SK-N-SH (cell line): ENCODE measurements around the gene SLC24A5. TPM values are rescaled to one million over a fixed set of nuclear protein-coding genes. Genes with fewer than 3 reads are reported as not detected.

ENCODE experiments used
- CTCF ChIA-PET: fragments of 300-600, 350-600 bp; formaldehyde crosslinking; extraction: SDS; loops from one replicate; lab custom pipeline; 2021; lab: Yijun Ruan, JAX
- POLR2A ChIA-PET: fragments of 350-600 bp; sonication (Branson Sonifier 250); formaldehyde crosslinking; extraction: SDS; loops from one replicate; lab custom pipeline; 2020; ENCODE audit warnings: antibody characterized with exemption, inconsistent platforms; lab: Yijun Ruan, JAX
- DNase-seq: peaks from one replicate; pipeline ENCODE4 v3.0.0; 2012
- H2AFZ ChIP-seq: fragments of 200-600 bp; sonication (generic); 2 replicates; pipeline ENCODE4 v1.8.1; 2016; ENCODE audit warnings: antibody characterized with exemption, mild to moderate bottlenecking, low read depth
- H3F3A ChIP-seq: fragments of 200-600 bp; sonication (generic); replicated peaks from 2 replicates; pipeline ENCODE3; 2016; ENCODE audit warnings: antibody characterized with exemption, mild to moderate bottlenecking; ENCODE audit not compliant: insufficient read depth
- H3K27ac ChIP-seq, 2 experiments: fragments of 200-500 bp in 1 of 2; fragments of 200-600 bp in 1 of 2; sonication (Bioruptor generic) in 1 of 2; sonication (generic), shearing (Covaris generic) in 1 of 2; 2 replicates each; pipeline versions ENCODE4 v1.5.1 to v1.6.1; 2014 to 2016; ENCODE audit warnings: low read depth in 2 of 2, inconsistent platforms in 1 of 2, low read length in 1 of 2, mild to moderate bottlenecking in 1 of 2, mixed read lengths in 1 of 2
- H3K27me3 ChIP-seq: fragments of 200-600 bp; sonication (generic), shearing (Covaris generic); 2 replicates; pipeline ENCODE4 v1.6.1; 2016; ENCODE audit warnings: mixed run types; ENCODE audit not compliant: insufficient read depth
- H3K36me3 ChIP-seq, 2 experiments: fragments of 200-500 bp in 1 of 2; fragments of 200-600 bp in 1 of 2; sonication (Bioruptor generic) in 1 of 2; sonication (generic) in 1 of 2; replicated peaks in 1 of 2; 2 replicates each; pipeline versions ENCODE3 to v1.5.1; 2014 to 2016; ENCODE audit warnings: low read length in 1 of 2, mild to moderate bottlenecking in 1 of 2; ENCODE audit not compliant: insufficient read depth in 2 of 2, control insufficient read depth in 1 of 2
- H3K4me1 ChIP-seq, 2 experiments: fragments of 200-500 bp in 1 of 2; fragments of 200-600 bp in 1 of 2; sonication (Bioruptor generic) in 1 of 2; sonication (generic), shearing (Covaris generic) in 1 of 2; 2 replicates each; pipeline versions ENCODE4 v1.5.1 to v1.6.1; 2014 to 2016; ENCODE audit warnings: low read depth in 1 of 2, low read length in 1 of 2, mixed run types in 1 of 2; ENCODE audit not compliant: insufficient read depth in 2 of 2, control insufficient read depth in 1 of 2
- H3K4me2 ChIP-seq: fragments of 200-600 bp; sonication (generic), shearing (Covaris generic); 2 replicates; pipeline ENCODE4 v1.6.1; 2017; ENCODE audit warnings: mixed run types
- H3K4me3 ChIP-seq, 2 experiments: fragments of 200-500 bp in 1 of 2; fragments of 200-600 bp in 1 of 2; sonication (Bioruptor generic) in 1 of 2; sonication (generic), shearing (Covaris generic) in 1 of 2; 2 replicates each; pipeline versions ENCODE4 v1.5.1 to v1.8.1; 2014 to 2016; ENCODE audit warnings: low read depth in 2 of 2, inconsistent platforms in 1 of 2, low read length in 1 of 2, mild to moderate bottlenecking in 1 of 2, mixed read lengths in 1 of 2, moderate library complexity in 1 of 2
- H3K79me2 ChIP-seq: fragments of 200-600 bp; sonication (generic); 2 replicates; pipeline ENCODE4 v1.8.1; 2017; ENCODE audit warnings: mild to moderate bottlenecking; ENCODE audit not compliant: insufficient read depth
- H3K9ac ChIP-seq: fragments of 200-600 bp; sonication (generic); 2 replicates; pipeline ENCODE4 v1.6.1; 2017; ENCODE audit warnings: mixed run types
- H3K9me2 ChIP-seq: fragments of 200-600 bp; sonication (generic); 2 replicates; pipeline ENCODE4 v1.6.1; 2017; ENCODE audit warnings: mixed run types
- H3K9me3 ChIP-seq: fragments of 200-600 bp; sonication (generic); 2 replicates; pipeline ENCODE4 v1.6.1; 2017; ENCODE audit warnings: mixed run types, mild to moderate bottlenecking, moderate library complexity
- H4K20me1 ChIP-seq: fragments of 200-600 bp; sonication (generic); 2 replicates; pipeline ENCODE4 v1.6.1; 2017; ENCODE audit warnings: mild to moderate bottlenecking, mixed run types; ENCODE audit not compliant: insufficient read depth
- CHD2 ChIP-seq: fragments of 150-350 bp; IDR thresholded peaks from 2 replicates; pipeline ENCODE4 v1.6.1; 2018; ENCODE audit warnings: low read length; ENCODE audit not compliant: partially characterized antibody
- ELF1 ChIP-seq: IDR thresholded peaks from 2 replicates; pipeline ENCODE4 v1.4.0; 2012
- EP300 ChIP-seq, 2 experiments: IDR thresholded peaks; 2 replicates each; pipeline versions ENCODE4 v1.4.0 to v1.6.1; 2012; ENCODE audit warnings: borderline replicate concordance in 1 of 2, low read depth in 1 of 2, low read length in 1 of 2
- FOSL2 ChIP-seq: IDR thresholded peaks from 2 replicates; pipeline ENCODE4 v1.4.0; 2012; ENCODE audit warnings: low read depth, mild to moderate bottlenecking, moderate library complexity, borderline replicate concordance
- JUND ChIP-seq: IDR thresholded peaks from 2 replicates; pipeline ENCODE4 v1.4.0; 2012
- MAX ChIP-seq: IDR thresholded peaks from 2 replicates; pipeline ENCODE4 v1.4.0; 2012; ENCODE audit warnings: low read depth
- MEF2A ChIP-seq: IDR thresholded peaks from 2 replicates; pipeline ENCODE4 v1.4.0; 2012; ENCODE audit warnings: low read depth, borderline replicate concordance
- MXI1 ChIP-seq: IDR thresholded peaks from 2 replicates; pipeline ENCODE4 v1.6.1; 2012; ENCODE audit warnings: mild to moderate bottlenecking, low read depth, low read length, improper control_type of control experiment
- NFIC ChIP-seq: IDR thresholded peaks from 2 replicates; pipeline ENCODE4 v1.4.0; 2012; ENCODE audit warnings: borderline replicate concordance
- PBX3 ChIP-seq: IDR thresholded peaks from 2 replicates; pipeline ENCODE4; 2012
- POLR2AphosphoS5 ChIP-seq: IDR thresholded peaks from 2 replicates; pipeline ENCODE4 v1.6.1; 2012; ENCODE audit warnings: low read depth, low read length
- RAD21 ChIP-seq: IDR thresholded peaks from 2 replicates; pipeline ENCODE4 v1.6.1; 2012; ENCODE audit warnings: mild to moderate bottlenecking, low read length
- RCOR1 ChIP-seq: fragments of 150-350 bp; IDR thresholded peaks from 2 replicates; pipeline ENCODE4 v1.6.1; 2017; ENCODE audit warnings: antibody characterized with exemption, low read length
- REST ChIP-seq: IDR thresholded peaks from 2 replicates; pipeline ENCODE4 v1.6.1; 2012; ENCODE audit warnings: mild to moderate bottlenecking, low read depth, low read length, moderate library complexity
- RFX5 ChIP-seq: IDR thresholded peaks from 2 replicates; pipeline ENCODE4 v1.6.1; 2012; ENCODE audit warnings: mild to moderate bottlenecking, improper control_type of control experiment, low read length
- RXRA ChIP-seq: IDR thresholded peaks from 2 replicates; pipeline ENCODE4 v1.4.0; 2012; ENCODE audit warnings: low read depth, mild to moderate bottlenecking, borderline replicate concordance
- SIN3A ChIP-seq: IDR thresholded peaks from 2 replicates; pipeline ENCODE4 v1.6.1; 2012; ENCODE audit warnings: low read depth, mild to moderate bottlenecking, low read length, moderate library complexity, borderline replicate concordance
- TCF12 ChIP-seq: IDR thresholded peaks from 2 replicates; pipeline ENCODE4 v1.4.0; 2012
- TEAD4 ChIP-seq: IDR thresholded peaks from 2 replicates; pipeline ENCODE4 v1.4.0; 2012; ENCODE audit warnings: mild to moderate bottlenecking, borderline replicate concordance; ENCODE audit not compliant: insufficient read depth
- USF1 ChIP-seq: IDR thresholded peaks from 2 replicates; pipeline ENCODE4 v1.4.0; 2012; ENCODE audit warnings: low read depth, borderline replicate concordance
- WGBS: methylation state at CpG from one replicate; pipeline ENCODE4 v1.1.6; 2017; ENCODE audit warnings: low lambda C conversion rate; 5-methylcytosine and 5-hydroxymethylcytosine counted together
- polyA plus RNA-seq, 3 experiments: library from polyadenylated mRNA; depleted of rRNA; stranded (reverse); fragments of >200 nt; gene quantifications; 2 replicates each; pipeline ENCODE4 v1.2.3, GENCODE V29; 2012

SLC24A5 gene
- polyA plus RNA-seq, 1 of the 3 experiments (the other 2 are of a cell fraction), result not detected

- H3K9ac ChIP-seq, result no peak overlapping the region
- H3K79me2 ChIP-seq, result no peaks in the 10 kb centered on the region
- no peaks in the 10 kb centered on the region for H3K9me2 ChIP-seq
- no peak overlapping the region for H2AFZ ChIP-seq
- no peak overlapping the region for H3K4me2 ChIP-seq
- ChIA-PET CTCF (interaction anchor here (2.0 kb wide), 1 partner anchor 132 kb away, joined by 6 read pairs; no protein-coding TSS in a partner anchor), POLR2A (no interaction called here)
- peaks cover 0 to 2% of the 10 kb centered on the region in 2 experiments; a peak in 1 of 4 replicates for H3K4me1 ChIP-seq
- no peaks in the 10 kb centered on the region for H3K9me3 ChIP-seq
- H3K27me3 ChIP-seq, result no peaks in the 10 kb centered on the region
- no peak overlapping the region for H3K4me3 ChIP-seq
- no peaks in the 10 kb centered on the region for H3K36me3 ChIP-seq
- no peaks in the 10 kb centered on the region for H4K20me1 ChIP-seq
- no peak for DNase-seq
- 44% methylated on average over 5 of the region's 5 CpGs for WGBS
- no peaks in the 10 kb centered on the region for H3F3A ChIP-seq
- no peak overlapping the region for H3K27ac ChIP-seq
- TF ChIP-seq TCF12, result no peak
Measured at GRCh38 chr15:48119277-48119676, 1.5 kb upstream of the SLC24A5 start.

GRCh38 chr15:48121849-48122248 lies 1.1 kb downstream of the SLC24A5 start:
- Histone ChIP-seq H3F3A (no peaks in the 10 kb centered on the region), H3K9me2 (no peaks in the 10 kb centered on the region), H3K4me3 (no peak overlapping the region), H3K9ac (no peak overlapping the region), H3K79me2 (no peaks in the 10 kb centered on the region), H3K4me1 (peaks cover 0 to 2% of the 10 kb centered on the region in 2 experiments; a peak in 1 of 4 replicates), H3K36me3 (no peaks in the 10 kb centered on the region), H3K27me3 (no peaks in the 10 kb centered on the region), H3K9me3 (no peaks in the 10 kb centered on the region), H4K20me1 (no peaks in the 10 kb centered on the region), H3K4me2 (no peak overlapping the region), H3K27ac (no peak overlapping the region), H2AFZ (0 out of 2 replicates have a peak overlapping the region, but pooled peaks have one; percentile 16)
- CTCF ChIA-PET, result interaction anchor here (1.5 kb wide), 1 partner anchor 17 kb away, joined by 4 read pairs; no protein-coding TSS in a partner anchor
- DNase-seq, result no peak
- no peak for TF ChIP-seq FOSL2
- no peak for TF ChIP-seq RAD21
- no peak for TF ChIP-seq TEAD4
- no peak for TF ChIP-seq RXRA
- no peak for TF ChIP-seq MEF2A
- no peak for TF ChIP-seq RFX5
- TF ChIP-seq PBX3, result no peak
- no peak for TF ChIP-seq RCOR1
- no peak for TF ChIP-seq USF1
- no peak for TF ChIP-seq NFIC
- no peak for TF ChIP-seq JUND
- no peak for TF ChIP-seq REST
- TF ChIP-seq MAX, result no peak
- TF ChIP-seq MXI1, result no peak
- TF ChIP-seq EP300 (IDR thresholded peaks at IDR 0.05; ENCODE audit: borderline replicate concordance in 1 of 2, low read depth in 1 of 2, low read length in 1 of 2), result no peak
- TF ChIP-seq POLR2AphosphoS5, result no peak
- no peak for TF ChIP-seq SIN3A
- no peak for TF ChIP-seq ELF1
- TF ChIP-seq CHD2, result no peak
- 79% methylated on average over 8 of the region's 8 CpGs for whole genome bisulfite sequencing
- POLR2A ChIA-PET, result no interaction called here
